ENCODE measurements around the gene CRAMP1.
A peak's percentile ranks its signal among the peaks of the same experiment; 100 is the strongest.

The CRAMP1 gene

DNA sequence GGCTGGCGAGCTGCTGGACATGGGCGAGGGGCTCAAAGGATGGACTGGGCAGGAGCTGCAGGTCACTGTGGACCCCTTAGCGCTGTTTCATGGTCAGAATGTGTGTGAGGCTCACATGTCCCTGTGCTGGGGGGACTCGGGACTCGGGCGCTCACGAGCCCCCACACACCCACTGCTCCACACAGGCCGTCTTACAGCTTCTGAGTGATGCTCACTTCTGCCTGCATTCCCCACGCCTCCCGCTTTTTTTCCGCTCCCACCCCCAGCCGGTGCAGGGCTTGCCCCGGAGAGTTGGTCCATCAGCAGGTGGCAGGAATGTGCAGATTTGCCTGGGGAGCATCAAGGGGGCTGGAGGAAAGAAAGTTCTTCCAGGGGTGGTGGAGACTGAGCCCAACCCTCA is 45.7 kb downstream of the CRAMP1 start:
- DNase-seq, result no peak

DNA sequence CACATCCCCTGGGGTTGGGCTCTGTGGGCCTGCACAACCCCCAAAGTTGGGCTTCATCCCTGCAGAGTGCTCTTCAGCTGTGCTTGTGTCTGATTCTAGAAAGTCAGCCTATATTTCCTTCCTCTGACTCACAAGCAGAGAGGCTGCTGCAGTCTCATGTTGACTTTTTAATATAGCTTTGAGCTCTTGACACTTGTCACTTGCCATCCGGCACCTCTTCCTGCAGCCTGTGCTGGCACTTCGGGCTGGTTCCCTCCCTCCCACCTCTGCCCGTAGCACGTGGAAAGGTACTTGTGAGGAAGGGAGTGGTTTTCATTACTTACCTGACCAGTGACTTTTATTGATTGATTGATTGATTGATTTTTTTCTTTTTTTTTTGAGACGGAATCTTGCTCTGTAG is 46.9 kb downstream of the CRAMP1 start:
- DNase-seq, result no peak

DNA sequence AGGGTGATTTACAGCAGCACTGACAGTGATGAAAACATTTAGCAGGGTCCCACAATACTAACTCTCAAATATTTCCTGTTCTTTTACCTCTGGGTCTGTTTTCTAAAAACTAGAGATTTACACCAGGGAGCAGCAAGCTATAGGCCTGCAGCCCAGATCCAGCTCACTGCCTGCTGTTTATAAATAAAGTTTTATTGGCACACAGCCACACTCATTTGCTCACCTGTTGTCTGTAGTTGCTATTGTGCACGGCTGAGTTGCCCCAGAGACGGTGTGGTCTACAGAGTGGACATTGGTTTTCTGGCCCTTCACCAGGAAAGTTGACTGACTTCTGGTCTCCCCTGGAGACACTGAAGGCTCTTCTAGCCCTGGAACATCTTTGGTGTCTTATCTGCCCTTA is 49.7 kb downstream of the CRAMP1 start:
- DNase-seq, result no peak

DNA sequence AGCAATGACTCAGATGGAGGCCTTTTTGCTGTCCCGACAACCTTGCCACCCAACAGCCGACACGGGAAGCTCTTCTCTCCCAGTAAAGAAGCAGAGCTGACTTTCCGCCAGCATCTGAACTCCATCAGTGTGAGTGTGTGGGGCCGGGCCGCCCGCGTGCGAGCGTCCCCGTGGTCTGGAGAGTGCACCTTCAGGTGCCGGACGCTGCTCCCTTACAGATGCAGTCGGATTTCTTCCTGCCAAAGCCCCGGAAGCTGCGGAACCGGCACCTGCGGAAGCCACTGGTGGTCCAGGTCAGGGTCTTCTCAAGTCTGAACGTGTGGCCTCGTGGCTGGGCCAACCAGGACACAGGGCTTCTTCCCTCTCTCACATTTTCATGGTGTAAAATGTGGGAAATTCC is 50.4 kb downstream of the CRAMP1 start:
- no peak for DNase-seq

DNA sequence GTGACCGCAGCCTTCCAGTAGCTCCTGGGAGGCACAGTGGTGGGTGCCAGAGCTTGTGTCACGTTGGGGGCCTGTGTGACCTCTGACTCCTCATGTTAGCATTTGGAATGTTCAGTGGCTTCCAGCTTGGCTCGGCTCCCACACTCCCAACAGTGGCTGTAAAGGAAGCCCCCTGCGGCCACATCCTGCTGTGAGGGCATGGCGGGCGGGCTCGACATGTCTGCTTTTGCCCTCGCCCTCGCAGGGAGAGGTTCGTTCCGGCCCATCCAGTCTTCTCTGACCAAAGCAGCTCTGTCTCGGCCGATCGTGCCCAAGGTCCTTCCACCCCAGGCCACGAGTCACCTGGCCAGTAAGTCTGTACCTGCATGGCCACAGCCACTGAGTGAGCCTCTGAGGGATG is 53.7 kb downstream of the CRAMP1 start:
- no peak for DNase-seq

DNA sequence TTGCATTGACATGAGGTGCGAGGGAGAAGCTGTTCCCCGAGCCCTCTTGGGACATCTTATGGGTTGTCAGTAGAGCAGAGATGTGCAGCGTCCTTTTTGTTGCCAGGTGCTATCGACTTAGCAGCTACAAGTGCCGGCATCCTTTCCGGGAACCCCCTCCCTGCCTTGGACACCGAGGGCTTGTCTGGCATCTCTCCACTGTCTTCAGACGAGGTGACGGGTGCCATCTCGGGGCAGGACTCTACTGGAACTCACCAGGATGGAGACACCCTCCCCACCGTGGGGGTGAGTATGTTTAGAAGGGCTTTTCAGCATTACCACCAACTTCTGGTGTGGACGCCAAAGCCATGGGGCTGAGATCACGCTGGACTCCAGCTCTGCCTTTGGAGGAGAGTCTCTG is 54.2 kb downstream of the CRAMP1 start:
- no peak for DNase-seq

DNA sequence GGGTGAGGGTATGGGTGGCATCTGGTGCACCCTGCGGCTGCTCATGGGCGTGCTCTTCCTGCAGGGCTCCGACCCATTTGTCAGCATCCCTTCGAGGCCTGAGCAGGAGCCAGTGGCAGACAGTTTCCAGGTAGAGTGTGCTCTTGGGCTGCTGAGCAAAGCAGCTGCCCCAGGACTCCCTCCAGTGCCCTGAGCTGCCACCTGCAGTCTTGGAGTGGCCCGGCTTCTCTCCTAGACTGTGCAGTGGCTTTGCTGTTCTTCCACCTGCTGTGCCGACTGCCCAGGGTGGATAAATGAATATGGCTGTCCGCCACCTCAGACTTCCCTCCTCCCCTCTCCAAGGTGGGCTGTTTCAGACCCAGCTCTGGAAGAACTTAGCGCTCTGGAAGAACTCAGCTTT is 55.1 kb downstream of the CRAMP1 start:
- DNase-seq, result no peak

DNA sequence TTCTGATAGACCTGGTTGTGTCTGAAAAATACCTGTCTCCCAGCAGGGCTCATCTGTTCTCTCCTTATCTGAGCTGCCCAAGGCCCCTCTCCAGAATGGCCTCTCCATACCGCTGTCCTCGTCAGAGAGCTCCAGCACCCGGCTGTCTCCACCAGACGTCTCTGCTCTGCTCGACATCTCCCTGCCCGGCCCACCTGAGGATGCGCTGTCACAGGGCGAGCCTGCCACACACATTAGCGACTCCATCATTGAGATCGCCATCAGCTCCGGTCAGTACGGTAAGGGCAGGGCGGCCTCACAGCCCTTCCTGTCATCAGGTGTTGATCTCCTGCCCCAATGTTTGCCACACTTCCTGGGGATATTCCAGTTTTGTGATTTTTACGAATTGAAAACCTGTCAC is 55.8 kb downstream of the CRAMP1 start:
- no peak for DNase-seq

DNA sequence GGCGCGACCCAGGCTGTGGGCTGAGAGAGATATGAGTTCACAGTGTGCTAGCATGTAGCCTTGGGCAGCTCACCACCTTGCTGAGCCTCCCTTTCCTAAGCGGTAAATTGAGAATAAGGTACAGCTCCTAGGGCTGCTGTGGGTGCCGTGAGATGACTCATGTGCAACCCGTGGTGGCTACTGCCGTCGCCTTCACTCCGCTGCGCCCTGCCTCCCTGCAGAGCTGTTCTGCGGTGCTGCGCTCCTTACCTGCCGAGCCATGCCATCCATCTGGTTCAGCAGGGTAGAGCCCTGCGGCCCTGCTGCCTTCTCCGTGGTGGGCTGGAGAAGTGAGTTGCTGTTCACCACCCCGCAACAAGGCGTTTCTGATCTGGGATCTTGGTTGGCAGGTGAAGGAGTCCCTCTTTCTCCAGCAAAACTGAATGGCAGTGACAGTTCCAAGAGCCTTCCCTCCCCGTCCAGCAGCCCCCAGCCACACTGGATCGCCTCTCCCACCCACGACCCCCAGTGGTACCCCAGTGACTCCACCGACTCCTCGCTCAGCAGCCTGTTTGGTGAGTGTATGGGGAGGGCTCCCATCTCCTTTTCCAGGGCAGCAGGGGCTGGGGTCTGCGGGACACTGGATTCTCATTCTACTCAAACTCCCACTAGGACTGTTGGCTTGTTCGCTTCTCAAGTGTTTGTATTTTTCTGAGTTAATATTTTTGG is 56.6 kb downstream of the CRAMP1 start:
- no peak for DNase-seq

DNA sequence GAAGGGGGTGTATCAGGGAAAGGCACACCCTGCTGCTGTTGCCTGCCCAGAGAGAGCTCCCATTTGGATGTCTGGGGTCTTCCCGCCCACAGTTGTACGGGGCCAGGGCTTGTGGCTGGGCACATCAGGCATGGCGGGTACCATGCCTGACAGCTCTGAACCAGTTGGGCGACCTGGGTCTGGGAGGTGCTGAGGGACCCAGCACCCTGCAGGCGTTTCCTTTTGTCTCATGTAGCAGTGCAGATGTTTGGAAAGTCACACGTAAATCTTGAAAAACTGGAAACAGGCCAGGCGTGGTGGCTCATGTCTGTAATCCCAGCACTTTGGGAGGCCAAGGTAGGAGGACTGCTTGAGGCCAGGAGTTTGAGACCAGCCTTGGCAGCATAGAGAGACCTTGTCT is 57.5 kb downstream of the CRAMP1 start:
- DNase-seq, result no peak

DNA sequence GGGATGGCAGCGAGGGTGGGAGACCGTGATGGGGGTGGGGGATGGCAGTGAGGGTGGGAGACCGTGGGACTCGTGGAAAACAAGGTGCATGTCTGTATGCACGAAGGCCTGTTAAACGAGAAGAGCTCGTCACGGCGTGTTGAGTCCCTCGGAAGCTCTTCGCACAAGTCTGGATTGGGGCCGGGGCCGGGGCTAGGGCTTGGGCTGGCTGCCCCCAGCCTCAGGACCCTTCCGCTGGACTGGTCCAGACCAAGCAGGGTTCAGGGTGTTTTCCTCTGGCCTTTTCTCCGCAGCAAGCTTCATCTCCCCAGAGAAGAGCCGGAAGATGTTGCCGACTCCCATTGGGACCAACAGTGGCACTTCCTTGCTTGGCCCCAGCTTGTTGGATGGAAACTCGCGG is 58.2 kb downstream of the CRAMP1 start:
- no peak for DNase-seq

DNA sequence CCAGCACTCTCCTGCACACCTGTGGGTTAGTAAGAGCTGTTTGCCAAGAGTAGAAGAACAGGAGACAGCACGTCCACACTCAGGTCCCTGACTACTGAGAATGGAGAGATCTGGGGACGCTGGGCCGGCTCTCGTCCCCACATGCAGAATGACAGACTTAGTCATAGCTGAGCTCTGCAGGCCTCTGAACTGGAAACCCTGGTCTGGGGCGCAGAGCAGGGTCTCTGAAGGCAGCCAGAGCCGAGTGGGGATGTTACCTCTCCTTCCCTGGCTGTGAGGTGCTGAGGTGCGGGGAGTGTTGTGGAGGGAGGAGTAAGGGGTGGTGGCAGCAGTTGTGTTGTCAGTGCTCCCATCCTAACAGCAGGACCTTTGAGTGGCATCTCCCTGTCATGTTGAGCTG is 58.7 kb downstream of the CRAMP1 start:
- DNase-seq, result no peak

DNA sequence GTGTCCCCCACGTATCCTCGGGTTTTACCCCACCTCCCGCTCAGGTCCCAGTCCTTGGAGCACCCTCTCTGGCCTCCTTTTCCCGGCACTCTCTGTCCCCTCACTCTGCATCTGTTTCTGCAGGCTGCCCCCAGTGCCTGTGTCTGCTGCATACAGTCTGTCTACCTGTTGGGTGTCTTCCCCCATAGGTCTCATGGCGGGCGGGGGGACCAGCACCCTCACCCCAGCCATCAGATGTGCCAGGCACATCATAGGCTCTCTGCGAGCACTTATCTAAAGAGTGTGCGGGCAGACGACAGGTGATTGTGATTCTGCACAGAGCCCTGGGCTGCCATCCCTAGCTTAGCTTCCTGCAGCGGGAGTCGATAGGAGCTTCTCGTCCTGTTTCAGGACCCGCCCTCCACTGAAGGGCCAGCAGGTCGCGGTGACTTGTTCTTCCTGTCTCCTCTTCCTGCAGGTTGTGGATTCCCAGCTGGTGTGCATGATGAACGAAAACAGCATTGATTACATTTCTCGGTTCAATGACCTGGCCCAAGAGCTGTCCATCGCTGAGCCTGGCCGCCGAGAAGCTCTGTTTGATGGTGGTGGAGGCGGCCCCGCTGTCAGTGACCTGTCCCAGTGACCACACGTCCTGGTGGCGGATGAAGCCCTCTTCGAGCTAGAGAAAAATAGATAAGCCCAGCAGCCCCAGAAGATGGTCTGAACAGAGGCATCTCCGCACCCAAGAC is 61.4 kb downstream of the CRAMP1 start:
- no peak for DNase-seq

DNA sequence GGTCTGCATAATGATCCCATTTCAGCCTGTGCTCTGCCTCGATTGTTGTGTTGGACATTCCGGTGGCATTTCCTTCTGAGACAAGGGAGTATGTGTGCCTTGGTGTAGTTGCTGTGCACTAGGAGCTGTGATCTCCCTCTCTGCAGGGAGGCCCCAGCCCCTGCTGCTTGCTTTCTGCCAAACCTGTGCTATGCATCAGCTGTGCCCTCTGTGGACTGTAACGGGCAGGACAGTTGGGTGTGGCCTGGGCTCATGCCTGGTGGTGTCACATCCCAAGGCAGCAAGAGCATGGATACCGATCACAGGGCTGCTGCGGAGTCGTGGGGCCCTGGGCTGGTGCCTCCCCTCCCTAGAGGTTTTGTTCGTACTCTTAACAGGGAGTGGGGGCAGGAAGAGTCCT is 62.1 kb downstream of the CRAMP1 start:
- DNase-seq, result no peak

DNA sequence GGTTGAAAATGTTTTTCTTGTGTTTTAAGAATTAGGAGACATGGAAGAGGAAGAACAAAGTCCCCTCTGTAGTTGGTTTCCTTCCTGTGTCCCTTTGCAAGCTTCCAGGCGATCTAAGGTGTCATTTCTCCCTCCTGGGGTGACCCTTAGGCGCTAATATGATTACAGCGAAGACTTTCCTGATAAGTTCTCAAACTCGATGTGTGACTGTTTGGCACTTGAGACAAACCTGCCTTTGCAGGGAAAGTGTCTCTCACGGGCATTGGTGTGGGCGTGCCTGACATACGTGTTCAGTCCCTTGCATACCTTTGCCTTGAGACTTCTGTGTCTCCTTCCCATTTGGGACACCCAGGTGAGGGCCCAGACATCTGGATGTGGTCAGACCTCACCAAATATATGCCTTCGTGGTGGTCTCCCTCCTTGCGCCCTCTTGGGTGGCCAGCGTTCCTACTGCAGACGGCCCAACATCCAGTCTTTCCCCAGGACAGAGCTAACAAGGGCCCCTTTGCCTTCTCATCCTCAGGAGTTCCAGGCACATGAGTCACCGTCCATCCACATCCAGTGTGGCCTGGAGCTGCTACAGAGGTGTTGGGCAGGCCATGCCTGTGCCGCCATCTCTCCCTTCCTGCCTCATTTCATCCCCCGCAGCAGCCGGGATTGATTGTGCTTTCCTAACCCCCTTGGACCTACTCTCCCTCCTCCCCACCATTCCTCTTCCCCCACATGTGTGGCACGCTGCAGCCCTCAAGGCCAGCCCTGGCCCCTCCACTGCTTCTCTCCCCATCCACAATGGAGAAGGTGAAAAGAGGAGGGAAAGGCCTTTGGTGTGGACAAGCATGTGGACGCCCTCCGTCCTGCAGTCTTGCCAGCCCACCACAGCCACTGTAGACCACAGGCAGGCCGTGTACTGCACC is 62.8 kb downstream of the CRAMP1 start:
- DNase-seq, result no peak

DNA sequence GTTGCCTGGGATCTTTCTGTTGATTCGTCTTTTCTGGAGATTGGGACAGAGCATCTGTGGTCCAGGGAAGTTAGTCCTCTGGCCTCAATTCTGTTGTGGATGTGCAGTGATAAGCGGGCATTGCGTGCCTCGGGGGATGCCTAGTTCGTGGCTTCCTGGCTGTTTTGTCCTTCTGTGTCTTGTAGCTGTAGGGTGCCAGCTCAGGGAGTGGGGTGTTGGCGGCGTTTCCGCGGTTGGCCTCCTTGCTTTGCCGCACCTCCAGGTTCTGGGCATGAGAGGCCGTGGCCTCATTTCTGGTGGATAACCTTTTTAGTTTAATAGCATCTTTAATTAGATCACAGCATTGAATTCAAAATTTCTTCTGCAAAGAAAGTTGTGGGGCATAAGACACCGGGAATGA is 64.5 kb downstream of the CRAMP1 start:
- DNase-seq, result no peak

DNA sequence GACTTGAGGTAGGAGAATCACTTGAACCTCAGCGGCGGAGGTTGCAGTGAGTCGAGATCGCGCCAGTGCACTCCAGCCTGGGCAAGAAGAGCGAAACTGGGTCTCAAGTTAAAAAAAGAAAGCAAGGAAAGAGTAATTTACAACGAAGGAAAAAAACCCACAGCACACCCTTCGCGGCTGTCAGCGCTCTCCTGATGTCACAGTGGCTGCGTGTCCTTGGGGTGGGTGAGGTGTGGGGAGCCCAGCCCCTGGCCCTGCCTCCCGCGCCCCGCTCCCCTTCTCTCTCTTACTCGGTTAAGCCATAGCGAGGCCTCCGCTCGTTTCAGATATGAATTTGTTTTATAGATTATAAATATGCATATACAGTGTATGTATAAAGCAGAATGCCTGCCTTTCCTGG is 65.2 kb downstream of the CRAMP1 start:
- DNase-seq, result no peak

DNA sequence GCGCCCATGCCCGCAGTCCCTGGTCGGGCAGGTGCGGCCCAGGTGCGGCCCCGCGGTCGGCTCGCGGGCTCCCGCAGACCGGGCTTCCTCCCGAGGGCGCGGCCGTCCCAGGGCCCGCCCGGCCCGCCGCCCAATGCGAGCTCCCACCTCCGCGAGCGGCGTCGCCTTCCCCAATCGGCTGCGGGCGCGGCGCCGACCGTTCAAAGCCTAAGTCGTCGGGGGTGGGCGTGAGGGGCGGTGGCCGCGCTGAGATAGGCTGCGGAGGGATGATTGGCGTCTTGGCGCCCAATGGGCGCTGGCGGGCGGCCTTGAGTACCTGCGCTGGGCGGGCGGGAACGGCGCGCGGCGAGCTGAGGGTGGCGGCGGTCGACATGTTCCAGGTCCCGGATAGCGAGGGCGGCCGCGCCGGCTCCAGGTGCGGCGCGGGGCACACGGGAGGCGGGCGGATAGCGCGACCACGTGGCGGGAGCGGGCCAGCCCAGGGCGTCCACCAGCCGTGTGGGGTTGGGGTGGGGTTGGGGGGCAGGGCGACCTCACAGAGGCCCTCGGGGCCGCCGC is 65.9 kb downstream of the CRAMP1 start, which contains the start of gene JPT2:
Gene JPT2 (plus strand): TSS at position 338 of the 558 bp plus-strand sequence. CDS start 34 bp downstream, at position 372.
- DNase-seq, result peak; percentile 97

DNA sequence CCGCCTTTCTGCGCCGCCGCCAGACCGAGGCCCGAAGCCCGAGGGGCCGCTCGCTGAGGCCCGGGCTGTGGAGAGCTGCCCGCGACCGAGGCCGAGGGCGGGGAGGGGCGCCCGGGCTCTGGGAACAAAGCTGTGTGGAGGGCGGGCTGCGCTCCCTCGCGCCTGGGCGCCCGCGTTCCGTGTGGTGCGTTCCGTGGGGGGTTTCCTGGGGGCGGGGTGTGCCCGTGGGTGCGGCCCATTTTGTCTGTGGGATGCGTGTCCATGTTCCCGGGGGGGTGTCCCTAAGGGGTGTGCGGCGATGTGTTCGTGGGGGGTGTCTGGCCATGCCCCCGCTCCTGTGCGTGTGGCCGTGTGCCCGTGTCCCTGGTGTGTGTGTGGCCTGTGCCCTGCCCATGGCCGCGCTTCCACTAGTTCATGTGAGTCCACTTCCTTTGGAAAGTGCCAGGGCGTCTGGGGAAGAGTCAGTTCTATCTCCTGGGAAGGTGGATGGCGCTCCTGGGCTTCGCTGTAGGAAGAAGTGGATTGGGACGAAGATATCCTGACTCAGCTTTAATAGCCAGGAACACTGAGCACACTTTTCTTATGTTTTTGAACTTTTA is 66.4 kb downstream of the CRAMP1 start:
- peak; percentile 28 to 41 for DNase-seq

DNA sequence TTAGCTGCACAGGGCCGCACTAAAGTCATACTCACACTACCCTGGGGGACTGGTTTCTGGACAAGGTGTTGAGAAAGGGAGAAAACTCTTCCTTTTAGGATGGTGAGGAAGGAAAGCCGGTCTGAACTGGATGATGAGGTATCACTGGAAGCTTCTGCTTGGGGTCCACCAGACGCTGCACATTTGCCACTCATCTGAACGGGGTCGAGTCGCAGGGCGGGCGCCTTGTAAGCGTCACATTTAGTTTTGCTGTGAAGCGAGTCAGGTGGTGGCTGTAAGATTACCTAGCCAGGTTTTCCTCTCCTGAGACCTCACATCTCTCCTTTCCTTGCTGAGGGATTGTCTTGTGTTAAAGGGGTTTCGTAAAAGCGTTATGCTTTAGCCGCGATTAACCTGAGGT is 68.2 kb downstream of the CRAMP1 start:
- no peak for DNase-seq

DNA sequence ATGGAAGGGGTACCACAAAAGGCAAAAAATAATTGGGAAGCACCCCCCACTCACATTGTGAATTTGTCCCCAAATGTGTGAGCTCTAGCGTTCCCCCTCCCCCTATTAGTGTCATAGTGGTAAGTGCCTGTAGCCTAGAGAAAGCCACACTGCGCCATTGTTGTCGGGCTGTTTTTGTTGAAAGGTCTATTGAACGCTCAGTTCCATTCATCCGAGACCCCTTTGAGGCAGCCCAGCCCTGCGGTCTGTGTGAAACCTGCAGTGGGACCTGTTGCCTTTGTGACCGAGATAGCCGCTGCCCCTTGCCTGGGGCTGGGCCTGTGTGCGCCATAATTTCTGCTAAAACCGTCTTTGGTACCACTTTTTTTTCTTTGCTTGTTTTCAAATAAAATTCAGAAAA is 68.9 kb downstream of the CRAMP1 start:
- no peak for DNase-seq

DNA sequence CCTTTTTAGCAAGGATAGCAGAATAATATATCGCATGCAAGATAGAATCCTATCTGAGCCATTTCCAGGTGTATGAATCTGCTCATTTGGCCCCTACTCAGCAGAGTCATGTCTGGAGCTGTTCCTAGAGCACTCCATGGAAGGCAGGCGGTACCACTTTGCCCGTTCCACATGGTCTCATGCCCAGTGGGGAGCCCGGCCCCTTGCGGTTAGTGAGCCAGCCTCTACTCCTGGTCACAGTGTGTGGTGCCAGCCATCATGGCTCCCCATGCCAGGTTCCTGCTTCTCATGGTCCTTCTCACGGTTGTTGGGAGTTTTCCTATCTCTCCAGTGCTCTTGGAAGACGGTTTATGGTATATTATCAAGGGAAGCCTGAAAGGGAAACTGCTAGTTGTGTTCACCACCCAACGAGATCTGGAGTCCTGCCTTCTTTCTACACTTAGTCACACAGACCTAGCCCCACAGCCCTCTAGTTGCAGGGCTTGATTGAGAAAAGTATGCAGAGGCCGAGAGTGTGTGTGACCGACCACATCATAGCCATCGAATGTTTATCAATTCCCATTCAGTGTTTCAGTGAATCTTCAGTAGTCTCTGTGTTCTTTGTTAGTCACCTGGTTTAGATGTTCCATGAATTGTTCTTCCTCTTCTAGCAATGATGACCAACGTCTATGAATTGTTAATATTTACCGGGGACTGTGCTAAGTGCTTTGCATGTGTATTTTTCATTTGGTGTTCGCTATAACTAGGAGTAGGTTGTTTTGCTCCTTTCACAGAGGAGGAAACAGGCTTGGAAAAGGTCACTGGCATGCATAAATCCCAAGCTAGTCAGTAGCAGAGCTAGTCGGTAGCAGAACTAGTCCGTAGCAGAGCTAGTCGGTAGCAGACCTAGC is 75.5 kb downstream of the CRAMP1 start:
- no peak for DNase-seq
